Psoas muscle (tissue), 8 donors: Measurements from ENCODE around the gene KDM7A. TPM values are rescaled to one million over a fixed set of nuclear protein-coding genes. Genes with fewer than 3 reads are reported as not detected.

Experiments used
- ATAC-seq, 4 donors: fragments of 200-7000 bp; cut with Tn5 transposase; one replicate each; pipeline ENCODE4 v1.9.1; 2020; ENCODE audit warnings: moderate library complexity in 3 of 4, mild to moderate bottlenecking in 2 of 4
- DNase-seq, 2 donors: peaks; one replicate each; pipeline ENCODE4 v3.0.0-alpha.2; 2020
- H3K27ac ChIP-seq: fragments of 200-600 bp; one replicate; pipeline ENCODE4 v1.8.0; 2022
- H3K27me3 ChIP-seq, 3 donors: fragments of 200-600 bp in 1 of 3; one replicate each; pipeline versions ENCODE4 v1.6.1 to v1.8.0; 2013 to 2022; ENCODE audit warnings: low read length in 2 of 3, mild to moderate bottlenecking in 2 of 3, moderate library complexity in 1 of 3; ENCODE audit not compliant: insufficient read depth in 3 of 3
- H3K36me3 ChIP-seq, 2 donors: fragments of 200-600 bp in 1 of 2; one replicate each; pipeline versions ENCODE4 v1.6.1 to v1.8.0; 2013 to 2022; ENCODE audit warnings: low read depth in 1 of 2, mild to moderate bottlenecking in 1 of 2, moderate library complexity in 1 of 2; ENCODE audit not compliant: insufficient read depth in 1 of 2
- H3K4me1 ChIP-seq: fragments of 200-600 bp; one replicate; pipeline ENCODE4 v1.8.0; 2022
- H3K4me3 ChIP-seq: fragments of 200-600 bp; one replicate; pipeline ENCODE4 v1.8.0; 2022; ENCODE audit warnings: mild to moderate bottlenecking
- H3K9me3 ChIP-seq: fragments of 200-600 bp; one replicate; pipeline ENCODE4 v1.8.0; 2022
- whole genome bisulfite sequencing, 3 donors: extraction: QIAGEN DNeasy Blood & Tissue Kit; methylation state at CpG; one replicate each; pipeline versions ENCODE4 v1.1.6 to v1.1.7; 2013; 5-methylcytosine and 5-hydroxymethylcytosine counted together
- intact Hi-C, 2 donors: fragments of 100-400 bp; cut with DNase I; formaldehyde crosslinking; loops; one replicate each; pipeline versions ENCODE4 v1.11.0 to v1.14.2; 2022
- polyA plus RNA-seq, 3 donors: library from polyadenylated mRNA; stranded (reverse); fragments of 200-250 nt; gene quantifications; one replicate each; pipeline ENCODE4 v1.2.3, GENCODE V29; 2013
- total RNA-seq, 4 donors: library from RNA; stranded (reverse); fragmentation: NEBNext Ultra II Directional in 2 of 4; extraction: Animal tissue kit (Norgen Biotek cat#: 25700) in 2 of 4; gene quantifications; one replicate each; pipeline versions ENCODE4 v1.2.1 to v1.2.4, GENCODE V29; 2021 to 2023
- TF ChIP-seq, protein P1 (sequence below): fragments of 200-600 bp; IDR thresholded peaks from one replicate; pipeline ENCODE4 v1.8.0; 2022; ENCODE audit warnings: antibody characterized with exemption
- donor health status: healthy with polysubstance abuse.
- donor health status: DM: no; HTN: no; CAD: no; lungs with moderate emphysema.
- donor health status: Bipolar disorder and iron deficiency.
- donor health status: healthy.
- donor health status: DM: yes; HTN: yes; CAD: no.
- donor health status: DM: no; HTN: no; CAD: no.
- donor health status: DM: no; HTN: no; CAD: no.
- donor health status: DM: yes; HTN: yes; CAD: no.

Gene KDM7A
- total and polyA plus RNA-seq, 7 donors = 5.5 to 59.4 (median 27.4) TPM

DNA sequence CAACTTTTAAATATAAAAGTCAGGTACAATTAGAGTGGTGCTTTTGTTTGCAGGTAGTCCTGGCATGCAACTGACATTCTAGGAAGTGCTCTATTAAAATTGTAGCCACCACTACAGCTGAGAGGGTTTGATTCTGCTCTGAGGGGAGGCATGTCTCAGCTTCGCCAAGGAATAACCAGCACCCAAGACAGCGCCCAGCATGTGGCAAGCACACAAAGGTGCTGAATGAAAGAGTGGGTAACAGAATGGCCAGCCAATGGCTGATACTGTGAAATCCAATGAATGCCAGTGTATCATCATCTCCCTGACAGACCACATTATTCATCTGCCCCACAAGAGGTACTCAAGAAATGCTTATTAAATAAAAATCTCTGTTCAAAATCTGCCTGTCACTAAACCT, 121.0 kb downstream of the KDM7A start:
- intact Hi-C loops = no loop called here
- ATAC-seq = no peak
- Histone ChIP-seq H3K36me3 (peaks cover 0 to 6% of the 10 kb centered on the region in 2 donors), H3K4me1 (no peaks in the 10 kb centered on the region), H3K4me3 (no peak overlapping the region), H3K9me3 (no peaks in the 10 kb centered on the region), H3K27ac (no peak overlapping the region), H3K27me3 (no peaks in the 10 kb centered on the region)
- no peak for DNase-seq
- 92 to 100% (median 97%) methylated on average over 2 of the region's 2 CpGs for WGBS, 3 donors
- TF ChIP-seq, protein P1, sequence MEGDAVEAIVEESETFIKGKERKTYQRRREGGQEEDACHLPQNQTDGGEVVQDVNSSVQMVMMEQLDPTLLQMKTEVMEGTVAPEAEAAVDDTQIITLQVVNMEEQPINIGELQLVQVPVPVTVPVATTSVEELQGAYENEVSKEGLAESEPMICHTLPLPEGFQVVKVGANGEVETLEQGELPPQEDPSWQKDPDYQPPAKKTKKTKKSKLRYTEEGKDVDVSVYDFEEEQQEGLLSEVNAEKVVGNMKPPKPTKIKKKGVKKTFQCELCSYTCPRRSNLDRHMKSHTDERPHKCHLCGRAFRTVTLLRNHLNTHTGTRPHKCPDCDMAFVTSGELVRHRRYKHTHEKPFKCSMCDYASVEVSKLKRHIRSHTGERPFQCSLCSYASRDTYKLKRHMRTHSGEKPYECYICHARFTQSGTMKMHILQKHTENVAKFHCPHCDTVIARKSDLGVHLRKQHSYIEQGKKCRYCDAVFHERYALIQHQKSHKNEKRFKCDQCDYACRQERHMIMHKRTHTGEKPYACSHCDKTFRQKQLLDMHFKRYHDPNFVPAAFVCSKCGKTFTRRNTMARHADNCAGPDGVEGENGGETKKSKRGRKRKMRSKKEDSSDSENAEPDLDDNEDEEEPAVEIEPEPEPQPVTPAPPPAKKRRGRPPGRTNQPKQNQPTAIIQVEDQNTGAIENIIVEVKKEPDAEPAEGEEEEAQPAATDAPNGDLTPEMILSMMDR = no peak

DNA sequence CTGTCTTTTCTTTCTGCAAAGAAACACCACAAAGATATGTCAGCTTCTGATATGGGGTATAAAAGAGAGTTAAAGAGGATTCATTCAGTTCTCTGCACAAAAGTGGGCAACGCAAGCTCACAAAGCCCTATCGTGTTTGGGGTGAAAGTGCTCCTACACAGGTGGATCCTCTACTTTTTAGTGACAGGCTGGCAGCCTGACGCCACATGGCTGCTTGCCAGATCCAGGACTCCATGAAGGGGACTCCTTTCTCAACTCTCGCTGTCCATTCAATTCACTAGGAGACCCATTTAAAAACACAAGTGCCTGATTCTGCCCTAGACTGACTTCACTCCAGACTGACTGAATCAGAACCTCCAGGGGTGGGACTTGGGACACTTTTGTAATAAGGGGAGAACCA, 122.0 kb downstream of the KDM7A start:
- H3K9me3 ChIP-seq = no peaks in the 10 kb centered on the region
- peaks cover 0 to 6% of the 10 kb centered on the region in 2 donors for H3K36me3 ChIP-seq
- 81 to 87% (median 83%) methylated on average over 4 of the region's 4 CpGs for WGBS, 3 donors
- DNase-seq (no peak), ATAC-seq (no peak)
- H3K27me3 ChIP-seq = no peaks in the 10 kb centered on the region
- no peaks in the 10 kb centered on the region for H3K4me1 ChIP-seq
- no peak overlapping the region for H3K4me3 ChIP-seq
- H3K27ac ChIP-seq = no peak overlapping the region
- intact Hi-C loops = no loop called here
- TF ChIP-seq, protein P1 = no peak

DNA sequence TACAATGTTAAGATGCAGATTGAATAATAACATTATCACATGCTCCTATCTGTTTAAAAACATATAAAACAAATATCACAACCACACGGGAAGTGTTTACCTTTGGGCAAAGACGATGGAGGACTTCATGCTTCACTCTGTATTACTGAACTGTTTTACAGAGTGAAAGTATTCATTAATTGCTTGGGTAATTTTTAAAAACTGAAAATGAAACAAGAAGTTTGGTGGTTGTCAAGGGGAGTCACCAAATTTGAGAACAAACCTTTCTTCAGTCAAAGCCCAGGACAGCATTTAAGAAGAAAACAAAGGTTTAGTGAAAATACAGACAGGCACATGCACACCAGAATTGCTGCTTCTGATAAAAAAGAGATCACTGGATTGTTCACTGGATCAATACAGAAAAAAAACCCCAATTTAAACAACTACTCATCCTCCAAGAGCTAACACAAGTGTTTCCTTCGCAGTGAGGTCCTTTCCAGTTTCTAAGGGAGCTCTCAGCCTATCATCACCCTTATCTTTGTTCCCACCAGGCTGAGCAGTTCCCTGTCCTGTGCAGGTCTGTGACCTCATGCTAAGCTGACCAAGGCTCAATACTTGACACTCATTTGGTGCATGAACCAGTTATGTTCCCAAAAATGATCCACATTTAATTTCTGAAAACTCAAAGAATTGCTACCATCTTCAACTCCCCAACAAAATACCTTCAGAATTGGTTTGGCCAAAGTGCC, 122.8 kb downstream of the KDM7A start:
- H3K36me3 ChIP-seq = peaks cover 0 to 6% of the 10 kb centered on the region in 2 donors
- H3K27me3 ChIP-seq = no peaks in the 10 kb centered on the region
- no peak for DNase-seq
- WGBS, 3 donors = 84 to 91% (median 87%) methylated on average over 3 of the region's 3 CpGs
- H3K4me1 ChIP-seq = no peaks in the 10 kb centered on the region
- no peak for ATAC-seq
- no peak overlapping the region for H3K27ac ChIP-seq
- intact Hi-C loops = no loop called here
- no peaks in the 10 kb centered on the region for H3K9me3 ChIP-seq
- TF ChIP-seq, protein P1 = no peak
- H3K4me3 ChIP-seq = no peak overlapping the region

DNA sequence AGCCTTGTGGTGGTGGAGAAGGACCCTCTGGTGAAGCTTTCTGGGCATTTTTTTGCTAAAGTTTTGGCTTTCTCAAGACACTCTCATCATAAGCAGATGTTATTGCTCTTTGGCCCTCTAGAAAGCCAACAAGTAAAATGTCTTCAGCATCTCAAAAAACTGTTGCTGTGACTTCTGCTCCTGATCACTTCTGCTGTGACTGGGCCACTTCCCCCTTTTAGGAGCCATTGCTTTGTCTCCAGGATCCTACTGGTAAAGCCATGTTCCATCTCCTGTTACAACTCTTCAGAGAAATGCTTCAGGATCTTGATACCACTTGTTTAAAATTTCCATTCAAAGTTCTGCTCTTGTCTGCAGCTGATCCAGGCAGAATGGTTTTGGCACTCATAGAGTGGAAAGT, 125.0 kb downstream of the KDM7A start:
- no peak for ATAC-seq
- Histone ChIP-seq H3K36me3 (peaks cover 0 to 3% of the 10 kb centered on the region in 2 donors), H3K4me1 (no peaks in the 10 kb centered on the region)

More for the DNA sequence above, 125.0 kb downstream of the KDM7A start:
- DNase-seq = no peak
- no peak overlapping the region for H3K4me3 ChIP-seq
- intact Hi-C loops = no loop called here
- TF ChIP-seq, protein P1 = no peak
- no peaks in the 10 kb centered on the region for H3K9me3 ChIP-seq
- no peaks in the 10 kb centered on the region for H3K27me3 ChIP-seq
- H3K27ac ChIP-seq = no peak overlapping the region
